ENCODE measurements around the gene TMEM163.

Gene TMEM163

GRCh38 chr2:134470561-134471168 is 248.1 kb downstream of the TMEM163 start:
- no peaks in the 10 kb centered on the region for H3K4me1 ChIP-seq (ENCODE audit: control insufficient read depth, low read depth, low read length)
- H3K56ac ChIP-seq (ENCODE audit: low read length): no peak overlapping the region
- H3K79me1 ChIP-seq (ENCODE audit: low read length): no peaks in the 10 kb centered on the region
- no peak overlapping the region for H3K9ac ChIP-seq (ENCODE audit: low read length)
- H3K27ac ChIP-seq (ENCODE audit: low read depth, low read length): no peak overlapping the region
- H2BK120ac ChIP-seq (ENCODE audit: low read depth, low read length): no peak overlapping the region
- H4K5ac ChIP-seq (ENCODE audit: low read length): no peak overlapping the region
- H4K8ac ChIP-seq (ENCODE audit: low read depth, low read length): no peak overlapping the region
- no peak overlapping the region for H3K23ac ChIP-seq (ENCODE audit: low read length)
- H2BK15ac ChIP-seq (replicated peaks; ENCODE audit: low read depth): no peak overlapping the region
- no peaks in the 10 kb centered on the region for H3K27me3 ChIP-seq (ENCODE audit: insufficient read depth, low read length, poor library complexity)
- no peak for DNase-seq
- no peak overlapping the region for H3K4me3 ChIP-seq (ENCODE audit: low read length)
- no peaks in the 10 kb centered on the region for H3K79me2 ChIP-seq (ENCODE audit: control insufficient read depth, insufficient read depth, low read length)
- no peak overlapping the region for H3K4ac ChIP-seq (ENCODE audit: low read depth, low read length)
- no peak overlapping the region for H2AK5ac ChIP-seq (ENCODE audit: low read length)
- H3K4me2 ChIP-seq (ENCODE audit: low read length): no peak overlapping the region
- no CpG with 5 or more reads among the region's 8 CpGs for WGBS (ENCODE audit: extremely low coverage, insufficient coverage, low lambda C conversion rate)
- no peaks in the 10 kb centered on the region for H3K36me3 ChIP-seq (ENCODE audit: control insufficient read depth, insufficient read depth, low read length)
- no peak overlapping the region for H3K18ac ChIP-seq (ENCODE audit: low read length)
- H2BK5ac ChIP-seq (ENCODE audit: low read length): no peak overlapping the region

GRCh38 chr2:134469516-134470115 is 249.2 kb downstream of the TMEM163 start:
- no peaks in the 10 kb centered on the region for H3K79me2 ChIP-seq (ENCODE audit: control insufficient read depth, insufficient read depth, low read length)
- no peaks in the 10 kb centered on the region for H3K27me3 ChIP-seq (ENCODE audit: insufficient read depth, low read length, poor library complexity)
- H3K18ac ChIP-seq (ENCODE audit: low read length): no peak overlapping the region
- H3K79me1 ChIP-seq (ENCODE audit: low read length): no peaks in the 10 kb centered on the region
- no peak overlapping the region for H2BK5ac ChIP-seq (ENCODE audit: low read length)
- no peak overlapping the region for H2AK5ac ChIP-seq (ENCODE audit: low read length)
- no peak overlapping the region for H3K4me3 ChIP-seq (ENCODE audit: low read length)
- H2BK120ac ChIP-seq (ENCODE audit: low read depth, low read length): no peak overlapping the region
- H3K27ac ChIP-seq (ENCODE audit: low read depth, low read length): no peak overlapping the region
- no peak overlapping the region for H4K8ac ChIP-seq (ENCODE audit: low read depth, low read length)
- H3K4me1 ChIP-seq (ENCODE audit: control insufficient read depth, low read depth, low read length): no peaks in the 10 kb centered on the region
- WGBS (ENCODE audit: extremely low coverage, insufficient coverage, low lambda C conversion rate): no CpG with 5 or more reads among the region's 25 CpGs
- no peak overlapping the region for H2BK15ac ChIP-seq (replicated peaks; ENCODE audit: low read depth)
- no peak overlapping the region for H4K5ac ChIP-seq (ENCODE audit: low read length)
- no peak overlapping the region for H3K23ac ChIP-seq (ENCODE audit: low read length)
- H3K4ac ChIP-seq (ENCODE audit: low read depth, low read length): no peak overlapping the region
- H3K4me2 ChIP-seq (ENCODE audit: low read length): no peak overlapping the region
- no peak overlapping the region for H3K9ac ChIP-seq (ENCODE audit: low read length)
- DNase-seq: no peak
- H3K36me3 ChIP-seq (ENCODE audit: control insufficient read depth, insufficient read depth, low read length): no peaks in the 10 kb centered on the region
- no peak overlapping the region for H3K56ac ChIP-seq (ENCODE audit: low read length)

GRCh38 chr2:134468776-134469175 is 250.0 kb downstream of the TMEM163 start:
- H3K4me3 ChIP-seq (ENCODE audit: low read length): no peak overlapping the region
- DNase-seq: no peak
- no CpG with 5 or more reads among the region's 12 CpGs for WGBS (ENCODE audit: extremely low coverage, insufficient coverage, low lambda C conversion rate)

DNA sequence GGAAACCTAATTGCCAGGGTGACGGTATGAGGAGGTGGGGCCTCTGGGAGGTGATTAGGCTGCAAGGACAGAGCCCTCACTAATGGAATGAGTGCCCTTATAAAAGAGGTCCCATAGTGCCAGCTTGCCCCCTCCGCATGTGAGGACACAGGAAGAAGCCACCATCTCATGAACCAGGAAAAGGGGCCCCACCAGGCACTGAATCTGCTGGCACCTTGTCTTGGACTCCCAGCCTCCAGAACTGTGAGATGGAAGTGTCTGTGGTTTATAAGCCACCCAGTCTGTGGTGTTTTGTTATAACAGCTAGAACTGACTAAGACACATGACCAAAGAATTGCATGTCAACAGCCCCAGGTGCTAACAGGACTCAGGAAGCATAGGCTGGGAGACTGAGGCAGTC is 250.6 kb downstream of the TMEM163 start:
- no peak for DNase-seq
- Histone ChIP-seq H3K27me3 (ENCODE audit: insufficient read depth, low read length, poor library complexity) (no peaks in the 10 kb centered on the region), H3K79me1 (ENCODE audit: low read length) (no peaks in the 10 kb centered on the region), H3K4me2 (ENCODE audit: low read length) (no peak overlapping the region), H3K4me3 (ENCODE audit: low read length) (no peak overlapping the region), H3K27ac (ENCODE audit: low read depth, low read length) (no peak overlapping the region), H2BK120ac (ENCODE audit: low read depth, low read length) (no peak overlapping the region), H3K36me3 (ENCODE audit: control insufficient read depth, insufficient read depth, low read length) (no peaks in the 10 kb centered on the region), H3K9ac (ENCODE audit: low read length) (no peak overlapping the region), H2AK5ac (ENCODE audit: low read length) (no peak overlapping the region), H2BK15ac (replicated peaks; ENCODE audit: low read depth) (no peak overlapping the region), H2BK5ac (ENCODE audit: low read length) (no peak overlapping the region), H4K8ac (ENCODE audit: low read depth, low read length) (no peak overlapping the region), H3K56ac (ENCODE audit: low read length) (no peak overlapping the region), H3K23ac (ENCODE audit: low read length) (no peak overlapping the region), H3K4me1 (ENCODE audit: control insufficient read depth, low read depth, low read length) (no peaks in the 10 kb centered on the region), H3K79me2 (ENCODE audit: control insufficient read depth, insufficient read depth, low read length) (no peaks in the 10 kb centered on the region), H4K5ac (ENCODE audit: low read length) (no peak overlapping the region), H3K18ac (ENCODE audit: low read length) (no peak overlapping the region), H3K4ac (ENCODE audit: low read depth, low read length) (no peak overlapping the region)
- no CpG with 5 or more reads among the region's 2 CpGs for WGBS (ENCODE audit: extremely low coverage, insufficient coverage, low lambda C conversion rate)

More at GRCh38 chr2:134468776-134469175, 250.0 kb downstream of the TMEM163 start:
- H3K23ac ChIP-seq (ENCODE audit: low read length): no peak overlapping the region
- H3K9ac ChIP-seq (ENCODE audit: low read length): no peak overlapping the region
- H3K36me3 ChIP-seq (ENCODE audit: control insufficient read depth, insufficient read depth, low read length): no peaks in the 10 kb centered on the region
- no peak overlapping the region for H4K8ac ChIP-seq (ENCODE audit: low read depth, low read length)
- H3K79me1 ChIP-seq (ENCODE audit: low read length): no peaks in the 10 kb centered on the region
- H2BK15ac ChIP-seq (replicated peaks; ENCODE audit: low read depth): no peak overlapping the region
- no peak overlapping the region for H2BK120ac ChIP-seq (ENCODE audit: low read depth, low read length)
- H3K4me1 ChIP-seq (ENCODE audit: control insufficient read depth, low read depth, low read length): no peaks in the 10 kb centered on the region
- H3K4me2 ChIP-seq (ENCODE audit: low read length): no peak overlapping the region
- no peak overlapping the region for H3K27ac ChIP-seq (ENCODE audit: low read depth, low read length)
- no peaks in the 10 kb centered on the region for H3K27me3 ChIP-seq (ENCODE audit: insufficient read depth, low read length, poor library complexity)
- H3K79me2 ChIP-seq (ENCODE audit: control insufficient read depth, insufficient read depth, low read length): no peaks in the 10 kb centered on the region
- H2AK5ac ChIP-seq (ENCODE audit: low read length): no peak overlapping the region
- no peak overlapping the region for H2BK5ac ChIP-seq (ENCODE audit: low read length)
- no peak overlapping the region for H3K4ac ChIP-seq (ENCODE audit: low read depth, low read length)
- no peak overlapping the region for H3K56ac ChIP-seq (ENCODE audit: low read length)
- H4K5ac ChIP-seq (ENCODE audit: low read length): no peak overlapping the region
- H3K18ac ChIP-seq (ENCODE audit: low read length): no peak overlapping the region

DNA sequence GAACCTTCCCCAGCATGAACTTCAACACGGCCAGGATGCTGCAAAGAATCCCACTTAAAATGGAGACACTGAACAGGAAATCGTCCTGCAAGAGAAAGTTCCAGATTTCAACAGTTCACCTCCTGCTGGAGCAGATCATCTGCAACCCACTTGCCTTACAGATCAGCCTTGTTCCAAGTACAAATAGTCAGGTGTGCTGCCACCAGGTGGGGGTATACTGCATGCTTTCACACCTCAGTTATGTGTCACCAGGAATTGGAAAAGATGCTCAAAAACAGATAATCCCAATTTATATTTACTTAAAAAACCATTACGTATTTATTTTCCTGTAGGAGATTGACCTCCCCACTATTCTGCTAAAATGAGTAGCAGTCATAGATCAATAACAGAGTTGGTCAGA is 252.7 kb downstream of the TMEM163 start:
- Histone ChIP-seq H3K79me1 (ENCODE audit: low read length) (no peaks in the 10 kb centered on the region), H3K27ac (ENCODE audit: low read depth, low read length) (no peak overlapping the region), H2BK5ac (ENCODE audit: low read length) (no peak overlapping the region), H3K4me3 (ENCODE audit: low read length) (no peak overlapping the region), H4K5ac (ENCODE audit: low read length) (no peak overlapping the region), H3K36me3 (ENCODE audit: control insufficient read depth, insufficient read depth, low read length) (no peaks in the 10 kb centered on the region), H2AK5ac (ENCODE audit: low read length) (no peak overlapping the region), H3K4me2 (ENCODE audit: low read length) (no peak overlapping the region), H4K8ac (ENCODE audit: low read depth, low read length) (no peak overlapping the region), H2BK15ac (replicated peaks; ENCODE audit: low read depth) (no peak overlapping the region), H3K4me1 (ENCODE audit: control insufficient read depth, low read depth, low read length) (no peaks in the 10 kb centered on the region), H3K56ac (ENCODE audit: low read length) (no peak overlapping the region), H3K9ac (ENCODE audit: low read length) (no peak overlapping the region), H2BK120ac (ENCODE audit: low read depth, low read length) (no peak overlapping the region), H3K79me2 (ENCODE audit: control insufficient read depth, insufficient read depth, low read length) (no peaks in the 10 kb centered on the region), H3K18ac (ENCODE audit: low read length) (no peak overlapping the region), H3K23ac (ENCODE audit: low read length) (no peak overlapping the region), H3K27me3 (ENCODE audit: insufficient read depth, low read length, poor library complexity) (no peaks in the 10 kb centered on the region), H3K4ac (ENCODE audit: low read depth, low read length) (no peak overlapping the region)
- WGBS (ENCODE audit: extremely low coverage, insufficient coverage, low lambda C conversion rate): no CpG with 5 or more reads among the region's 3 CpGs
- peak; percentile 76 for DNase-seq

Data from mesendoderm (in vitro differentiated cells).